HG03196 (cell line): ENCODE results near the gene SETX.

Experiments used
- ATAC-seq: cut with Tn5 transposase; IDR thresholded peaks from one replicate; pipeline ENCODE4 v1.9.1; 2021; ENCODE audit not compliant: unreplicated experiment

SETX gene

GRCh38 chr9:132216861-132217619, 137.7 kb downstream of the SETX start:
- no peak for ATAC-seq

DNA sequence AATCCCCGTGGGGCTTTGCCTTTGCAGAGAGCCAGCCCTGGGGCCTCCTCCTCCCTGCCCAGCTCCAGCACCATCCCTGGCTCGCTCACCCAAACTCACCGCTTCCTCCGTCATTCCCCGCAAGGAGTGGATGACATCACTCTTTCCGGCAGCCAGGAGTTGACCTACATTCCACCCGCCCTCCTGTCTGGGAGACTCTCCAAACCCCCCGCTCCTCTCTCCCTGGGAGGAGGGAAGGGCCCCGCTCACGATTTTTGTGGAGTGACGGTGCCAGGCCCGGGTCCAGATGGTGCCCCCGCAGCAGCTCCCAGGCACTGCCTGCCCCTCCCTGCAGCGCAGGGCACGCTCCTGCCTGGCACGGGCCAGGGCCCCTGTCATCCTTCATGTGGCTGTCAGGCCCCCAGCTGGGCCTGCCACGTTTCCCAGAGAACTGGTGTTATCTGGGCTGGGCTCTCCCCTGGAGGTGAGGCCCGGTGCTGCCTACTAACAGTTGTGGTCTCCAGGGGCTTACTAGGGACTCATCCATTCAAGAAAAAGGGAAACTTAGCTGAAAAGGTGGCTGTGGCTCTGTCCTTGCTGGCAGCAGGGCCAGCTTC, 140.7 kb downstream of the SETX start:
- ATAC-seq: no peak

DNA sequence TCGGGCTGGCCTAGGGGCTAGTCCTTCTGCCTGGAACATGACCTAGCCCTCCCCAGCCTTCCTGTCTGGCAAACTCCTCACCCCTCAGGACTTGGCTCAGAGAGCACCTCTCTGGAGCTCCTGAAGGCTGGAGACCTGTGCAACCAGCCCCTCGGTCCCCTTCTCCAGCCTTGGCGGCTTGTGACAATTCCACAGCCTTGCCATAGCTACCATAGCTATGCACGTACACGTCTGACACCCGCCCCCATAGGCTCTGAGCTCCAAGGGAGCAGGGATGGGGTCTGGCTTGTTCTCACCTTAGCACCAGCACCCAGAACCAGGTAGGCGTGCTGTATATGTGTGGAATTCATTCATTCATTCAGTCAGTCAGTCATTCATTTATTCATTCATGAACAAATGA, 143.2 kb downstream of the SETX start:
- ATAC-seq: no peak
